WTC11 (cell line): ENCODE measurements around the gene ARID3B. TPM values are rescaled to one million over a fixed set of nuclear protein-coding genes. Genes with fewer than 3 reads are reported as not detected.

Experiments
- ATAC-seq: fragments of 200-7000 bp; cut with Tn5 transposase; 2 replicates; pipeline ENCODE4 v1.10.0; 2021; ENCODE audit warnings: mild to moderate bottlenecking, moderate library complexity
- CTCF ChIA-PET: fragments of 300-600 bp; sonication (Branson Sonifier 250); formaldehyde crosslinking; loops from one replicate; lab custom pipeline; 2021; ENCODE audit warnings: antibody characterized with exemption; lab: Charles Lee
- POLR2A ChIA-PET: fragments of 350-600 bp; sonication (Branson Sonifier 250); formaldehyde crosslinking; loops from one replicate; lab custom pipeline; 2021; ENCODE audit warnings: antibody characterized with exemption; lab: Charles Lee
- DNase-seq: peaks from one replicate; pipeline ENCODE4 v3.0.0; 2021; ENCODE audit warnings: low spot score
- H3K27ac Mint-ChIP-seq: 2 replicates; pipeline ENCODE4 v1.8.0; 2021; ENCODE audit warnings: mixed read lengths
- H3K27me3 Mint-ChIP-seq: 2 replicates; pipeline ENCODE4 v1.8.0; 2021; ENCODE audit warnings: low read depth, mild to moderate bottlenecking, moderate library complexity, mixed read lengths
- H3K36me3 Mint-ChIP-seq: 2 replicates; pipeline ENCODE4 v1.8.0; 2021; ENCODE audit warnings: mixed read lengths
- H3K4me1 Mint-ChIP-seq: 2 replicates; pipeline ENCODE4 v1.8.0; 2022; ENCODE audit warnings: mixed read lengths
- H3K4me3 Mint-ChIP-seq: 2 replicates; pipeline ENCODE4 v1.8.0; 2021; ENCODE audit warnings: mild to moderate bottlenecking, moderate library complexity, mixed read lengths
- H3K9me3 Mint-ChIP-seq: 2 replicates; pipeline ENCODE4 v1.8.0; 2021; ENCODE audit warnings: mixed read lengths
- ETV6 ChIP-seq: sonication (generic); formaldehyde crosslinking; IDR thresholded peaks from 2 replicates; pipeline ENCODE4 v1.8.1; 2022; ENCODE audit warnings: mild to moderate bottlenecking, missing genetic modification reagents
- GRHL2 ChIP-seq: fragments of 250-450 bp; sonication (Bioruptor Pico); IDR thresholded peaks from 2 replicates; pipeline ENCODE4 v1.8.0; 2022; ENCODE audit warnings: mild to moderate bottlenecking, moderate library complexity; ENCODE audit not compliant: insufficient replicate concordance, severe bottlenecking
- HMGA2 ChIP-seq: fragments of 250-450 bp; sonication (Bioruptor Pico); IDR thresholded peaks from 2 replicates; pipeline ENCODE4 v1.4.0; 2021; ENCODE audit warnings: mild to moderate bottlenecking, moderate library complexity
- TCF7 ChIP-seq: sonication (generic); formaldehyde crosslinking; IDR thresholded peaks from 2 replicates; pipeline ENCODE4 v1.8.0; 2022; ENCODE audit warnings: mild to moderate bottlenecking, low read depth, missing genetic modification reagents, moderate library complexity
- ZNF423 ChIP-seq: fragments of 250-450 bp; sonication (Bioruptor Pico); IDR thresholded peaks from 2 replicates; pipeline ENCODE4 v2.1.2; 2022; ENCODE audit warnings: mild to moderate bottlenecking, moderate library complexity
- total RNA-seq: library from RNA; stranded (reverse); gene quantifications from 3 replicates; pipeline ENCODE4 v1.2.3, GENCODE V29; 2021
- TF ChIP-seq, protein P1 (sequence below): fragments of 250-450 bp; sonication (Bioruptor Pico); IDR thresholded peaks from 2 replicates; pipeline ENCODE4 v1.8.0; 2021; ENCODE audit warnings: mild to moderate bottlenecking
- TF ChIP-seq, protein P2 (sequence below): sonication (generic); formaldehyde crosslinking; IDR thresholded peaks from 2 replicates; pipeline ENCODE4 v1.8.0; 2023; ENCODE audit warnings: missing genetic modification reagents
- TF ChIP-seq, protein P3 (sequence below): sonication (generic); formaldehyde crosslinking; IDR thresholded peaks from 2 replicates; pipeline ENCODE4 v1.8.1; 2023; ENCODE audit warnings: mild to moderate bottlenecking, missing genetic modification reagents
- TF ChIP-seq, protein P4 (sequence below): fragments of 250-450 bp; sonication (Bioruptor Pico); IDR thresholded peaks from 2 replicates; pipeline ENCODE4 v1.9.0; 2021; ENCODE audit warnings: moderate library complexity, mild to moderate bottlenecking, inconsistent platforms, borderline replicate concordance
- TF ChIP-seq, protein P5 (sequence below): sonication (generic); formaldehyde crosslinking; IDR thresholded peaks from 2 replicates; pipeline ENCODE4 v1.8.1; 2022; ENCODE audit warnings: missing genetic modification reagents, borderline replicate concordance
- TF ChIP-seq, protein P6 (sequence below): fragments of 250-450 bp; sonication (Bioruptor Pico); IDR thresholded peaks from 2 replicates; pipeline ENCODE4 v1.9.0; 2021; ENCODE audit warnings: mild to moderate bottlenecking
- TF ChIP-seq, protein P7 (sequence below): sonication (generic); formaldehyde crosslinking; IDR thresholded peaks from 2 replicates; pipeline ENCODE4 v1.8.0; 2022; ENCODE audit warnings: mild to moderate bottlenecking, missing genetic modification reagents
- TF ChIP-seq, protein P8 (sequence below): sonication (generic); formaldehyde crosslinking; IDR thresholded peaks from 2 replicates; pipeline ENCODE4 v1.8.0; 2022; ENCODE audit warnings: mild to moderate bottlenecking, missing genetic modification reagents
- TF ChIP-seq, protein P9 (sequence below): sonication (generic); formaldehyde crosslinking; IDR thresholded peaks from 2 replicates; pipeline ENCODE4 v1.8.0; 2022; ENCODE audit warnings: missing genetic modification reagents

Gene ARID3B
- total RNA-seq, 1 experiment from 2014 or later: 133 TPM

DNA sequence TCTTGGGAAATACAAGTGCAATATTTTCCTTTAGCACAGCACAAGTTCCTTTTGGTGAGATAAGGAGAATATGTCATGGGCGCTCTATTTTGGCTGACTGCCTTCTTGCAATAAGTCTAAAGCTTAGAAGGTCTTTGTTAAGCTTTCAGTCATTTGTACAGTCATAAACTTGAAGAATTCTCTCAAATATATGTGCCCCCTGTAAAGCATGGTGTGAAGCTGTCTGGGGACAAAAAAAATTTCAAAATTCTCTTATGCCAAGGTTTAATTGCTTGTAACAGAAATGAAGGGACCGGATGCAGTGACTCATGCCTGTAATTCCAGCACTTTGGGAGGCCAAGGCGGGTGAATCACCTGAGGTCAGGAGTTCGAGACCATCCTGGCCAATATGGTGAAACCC is 21.7 kb upstream of the ARID3B start (continued):
- TF ChIP-seq, protein P1, sequence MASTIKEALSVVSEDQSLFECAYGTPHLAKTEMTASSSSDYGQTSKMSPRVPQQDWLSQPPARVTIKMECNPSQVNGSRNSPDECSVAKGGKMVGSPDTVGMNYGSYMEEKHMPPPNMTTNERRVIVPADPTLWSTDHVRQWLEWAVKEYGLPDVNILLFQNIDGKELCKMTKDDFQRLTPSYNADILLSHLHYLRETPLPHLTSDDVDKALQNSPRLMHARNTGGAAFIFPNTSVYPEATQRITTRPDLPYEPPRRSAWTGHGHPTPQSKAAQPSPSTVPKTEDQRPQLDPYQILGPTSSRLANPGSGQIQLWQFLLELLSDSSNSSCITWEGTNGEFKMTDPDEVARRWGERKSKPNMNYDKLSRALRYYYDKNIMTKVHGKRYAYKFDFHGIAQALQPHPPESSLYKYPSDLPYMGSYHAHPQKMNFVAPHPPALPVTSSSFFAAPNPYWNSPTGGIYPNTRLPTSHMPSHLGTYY (CRISPR knock-in tag): no peak
- no peak for TF ChIP-seq TCF7 (CRISPR knock-in tag)
- TF ChIP-seq ETV6 (CRISPR knock-in tag): no peak

DNA sequence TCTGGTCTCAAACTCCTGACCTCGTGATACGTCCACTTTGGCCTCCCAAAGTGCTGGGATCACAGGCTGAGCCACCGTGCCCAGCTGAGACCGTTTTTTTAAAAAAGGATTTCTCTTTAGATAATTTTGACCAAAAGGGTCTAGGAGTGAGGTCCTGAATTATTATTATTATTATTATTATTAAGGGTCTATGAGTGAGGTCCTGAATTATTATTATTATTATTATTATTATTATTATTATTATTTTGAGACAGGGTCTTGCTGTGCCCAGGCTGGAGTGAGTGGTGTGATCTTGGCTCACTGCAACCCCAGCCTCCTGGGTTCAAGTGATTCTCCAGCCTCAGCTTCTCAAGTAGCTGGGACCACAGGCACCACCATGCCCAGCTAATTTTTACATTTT is 20.6 kb upstream of the ARID3B start:
- H3K4me3 Mint-ChIP-seq: no peak overlapping the region
- no peak overlapping the region for H3K27ac Mint-ChIP-seq
- H3K36me3 Mint-ChIP-seq: no peaks in the 10 kb centered on the region
- DNase-seq: no peak
- no peaks in the 10 kb centered on the region for H3K9me3 Mint-ChIP-seq
- CTCF ChIA-PET: interaction anchor here (0.9 kb wide), 1 partner anchor 11 kb away, joined by 3 read pairs; no protein-coding TSS in a partner anchor
- no peaks in the 10 kb centered on the region for H3K27me3 Mint-ChIP-seq
- ATAC-seq: no peak
- H3K4me1 Mint-ChIP-seq: peaks cover 7% of the 10 kb centered on the region
- TF ChIP-seq, protein P2, sequence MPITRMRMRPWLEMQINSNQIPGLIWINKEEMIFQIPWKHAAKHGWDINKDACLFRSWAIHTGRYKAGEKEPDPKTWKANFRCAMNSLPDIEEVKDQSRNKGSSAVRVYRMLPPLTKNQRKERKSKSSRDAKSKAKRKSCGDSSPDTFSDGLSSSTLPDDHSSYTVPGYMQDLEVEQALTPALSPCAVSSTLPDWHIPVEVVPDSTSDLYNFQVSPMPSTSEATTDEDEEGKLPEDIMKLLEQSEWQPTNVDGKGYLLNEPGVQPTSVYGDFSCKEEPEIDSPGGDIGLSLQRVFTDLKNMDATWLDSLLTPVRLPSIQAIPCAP (CRISPR knock-in tag): no peak
- TF ChIP-seq, protein P3, sequence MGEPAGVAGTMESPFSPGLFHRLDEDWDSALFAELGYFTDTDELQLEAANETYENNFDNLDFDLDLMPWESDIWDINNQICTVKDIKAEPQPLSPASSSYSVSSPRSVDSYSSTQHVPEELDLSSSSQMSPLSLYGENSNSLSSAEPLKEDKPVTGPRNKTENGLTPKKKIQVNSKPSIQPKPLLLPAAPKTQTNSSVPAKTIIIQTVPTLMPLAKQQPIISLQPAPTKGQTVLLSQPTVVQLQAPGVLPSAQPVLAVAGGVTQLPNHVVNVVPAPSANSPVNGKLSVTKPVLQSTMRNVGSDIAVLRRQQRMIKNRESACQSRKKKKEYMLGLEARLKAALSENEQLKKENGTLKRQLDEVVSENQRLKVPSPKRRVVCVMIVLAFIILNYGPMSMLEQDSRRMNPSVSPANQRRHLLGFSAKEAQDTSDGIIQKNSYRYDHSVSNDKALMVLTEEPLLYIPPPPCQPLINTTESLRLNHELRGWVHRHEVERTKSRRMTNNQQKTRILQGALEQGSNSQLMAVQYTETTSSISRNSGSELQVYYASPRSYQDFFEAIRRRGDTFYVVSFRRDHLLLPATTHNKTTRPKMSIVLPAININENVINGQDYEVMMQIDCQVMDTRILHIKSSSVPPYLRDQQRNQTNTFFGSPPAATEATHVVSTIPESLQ (CRISPR knock-in tag): no peak
- peak; percentile 93 for TF ChIP-seq HMGA2 (CRISPR knock-in tag)
- POLR2A ChIA-PET: no interaction called here

DNA sequence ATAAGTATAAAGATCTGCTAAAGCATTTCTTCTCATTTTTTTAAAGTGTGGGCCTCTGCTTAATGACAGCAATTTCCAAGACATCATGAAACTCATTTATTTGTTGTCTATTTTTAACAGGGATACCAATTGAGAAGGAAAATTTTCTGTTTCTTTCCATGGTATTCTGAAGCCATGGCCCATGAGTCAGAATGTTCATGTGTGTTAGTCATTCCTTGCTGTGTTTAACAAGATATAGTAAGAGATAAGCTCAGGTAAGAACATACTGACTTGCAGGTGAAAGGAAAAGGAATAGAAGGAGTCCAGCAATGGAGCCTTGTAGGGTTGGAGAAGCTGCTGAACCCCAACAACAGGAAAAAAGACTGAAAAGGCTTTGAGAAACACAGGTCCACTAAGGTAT is 17.0 kb upstream of the ARID3B start:
- H3K4me3 Mint-ChIP-seq: no peak overlapping the region
- no peaks in the 10 kb centered on the region for H3K9me3 Mint-ChIP-seq
- peaks cover 16% of the 10 kb centered on the region for H3K4me1 Mint-ChIP-seq
- ChIA-PET POLR2A (no interaction called here), CTCF (no interaction called here)
- H3K27me3 Mint-ChIP-seq: no peaks in the 10 kb centered on the region
- ATAC-seq (no peak), DNase-seq (no peak)
- no peaks in the 10 kb centered on the region for H3K36me3 Mint-ChIP-seq
- no peak overlapping the region for H3K27ac Mint-ChIP-seq
- TF ChIP-seq, protein P4, sequence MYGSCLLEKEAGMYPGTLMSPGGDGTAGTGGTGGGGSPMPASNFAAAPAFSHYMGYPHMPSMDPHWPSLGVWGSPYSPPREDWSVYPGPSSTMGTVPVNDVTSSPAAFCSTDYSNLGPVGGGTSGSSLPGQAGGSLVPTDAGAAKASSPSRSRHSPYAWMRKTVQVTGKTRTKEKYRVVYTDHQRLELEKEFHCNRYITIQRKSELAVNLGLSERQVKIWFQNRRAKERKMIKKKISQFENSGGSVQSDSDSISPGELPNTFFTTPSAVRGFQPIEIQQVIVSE (CRISPR knock-in tag): no peak
- TF ChIP-seq, protein P5, sequence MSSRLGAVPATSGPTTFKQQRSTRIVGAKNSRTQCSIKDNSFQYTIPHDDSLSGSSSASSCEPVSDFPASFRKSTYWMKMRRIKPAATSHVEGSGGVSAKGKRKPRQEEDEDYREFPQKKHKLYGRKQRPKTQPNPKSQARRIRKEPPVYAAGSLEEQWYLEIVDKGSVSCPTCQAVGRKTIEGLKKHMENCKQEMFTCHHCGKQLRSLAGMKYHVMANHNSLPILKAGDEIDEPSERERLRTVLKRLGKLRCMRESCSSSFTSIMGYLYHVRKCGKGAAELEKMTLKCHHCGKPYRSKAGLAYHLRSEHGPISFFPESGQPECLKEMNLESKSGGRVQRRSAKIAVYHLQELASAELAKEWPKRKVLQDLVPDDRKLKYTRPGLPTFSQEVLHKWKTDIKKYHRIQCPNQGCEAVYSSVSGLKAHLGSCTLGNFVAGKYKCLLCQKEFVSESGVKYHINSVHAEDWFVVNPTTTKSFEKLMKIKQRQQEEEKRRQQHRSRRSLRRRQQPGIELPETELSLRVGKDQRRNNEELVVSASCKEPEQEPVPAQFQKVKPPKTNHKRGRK (CRISPR knock-in tag): no peak
- TF ChIP-seq, protein P6, sequence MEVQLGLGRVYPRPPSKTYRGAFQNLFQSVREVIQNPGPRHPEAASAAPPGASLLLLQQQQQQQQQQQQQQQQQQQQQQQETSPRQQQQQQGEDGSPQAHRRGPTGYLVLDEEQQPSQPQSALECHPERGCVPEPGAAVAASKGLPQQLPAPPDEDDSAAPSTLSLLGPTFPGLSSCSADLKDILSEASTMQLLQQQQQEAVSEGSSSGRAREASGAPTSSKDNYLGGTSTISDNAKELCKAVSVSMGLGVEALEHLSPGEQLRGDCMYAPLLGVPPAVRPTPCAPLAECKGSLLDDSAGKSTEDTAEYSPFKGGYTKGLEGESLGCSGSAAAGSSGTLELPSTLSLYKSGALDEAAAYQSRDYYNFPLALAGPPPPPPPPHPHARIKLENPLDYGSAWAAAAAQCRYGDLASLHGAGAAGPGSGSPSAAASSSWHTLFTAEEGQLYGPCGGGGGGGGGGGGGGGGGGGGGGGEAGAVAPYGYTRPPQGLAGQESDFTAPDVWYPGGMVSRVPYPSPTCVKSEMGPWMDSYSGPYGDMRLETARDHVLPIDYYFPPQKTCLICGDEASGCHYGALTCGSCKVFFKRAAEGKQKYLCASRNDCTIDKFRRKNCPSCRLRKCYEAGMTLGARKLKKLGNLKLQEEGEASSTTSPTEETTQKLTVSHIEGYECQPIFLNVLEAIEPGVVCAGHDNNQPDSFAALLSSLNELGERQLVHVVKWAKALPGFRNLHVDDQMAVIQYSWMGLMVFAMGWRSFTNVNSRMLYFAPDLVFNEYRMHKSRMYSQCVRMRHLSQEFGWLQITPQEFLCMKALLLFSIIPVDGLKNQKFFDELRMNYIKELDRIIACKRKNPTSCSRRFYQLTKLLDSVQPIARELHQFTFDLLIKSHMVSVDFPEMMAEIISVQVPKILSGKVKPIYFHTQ (CRISPR knock-in tag): no peak
- TF ChIP-seq, protein P7, sequence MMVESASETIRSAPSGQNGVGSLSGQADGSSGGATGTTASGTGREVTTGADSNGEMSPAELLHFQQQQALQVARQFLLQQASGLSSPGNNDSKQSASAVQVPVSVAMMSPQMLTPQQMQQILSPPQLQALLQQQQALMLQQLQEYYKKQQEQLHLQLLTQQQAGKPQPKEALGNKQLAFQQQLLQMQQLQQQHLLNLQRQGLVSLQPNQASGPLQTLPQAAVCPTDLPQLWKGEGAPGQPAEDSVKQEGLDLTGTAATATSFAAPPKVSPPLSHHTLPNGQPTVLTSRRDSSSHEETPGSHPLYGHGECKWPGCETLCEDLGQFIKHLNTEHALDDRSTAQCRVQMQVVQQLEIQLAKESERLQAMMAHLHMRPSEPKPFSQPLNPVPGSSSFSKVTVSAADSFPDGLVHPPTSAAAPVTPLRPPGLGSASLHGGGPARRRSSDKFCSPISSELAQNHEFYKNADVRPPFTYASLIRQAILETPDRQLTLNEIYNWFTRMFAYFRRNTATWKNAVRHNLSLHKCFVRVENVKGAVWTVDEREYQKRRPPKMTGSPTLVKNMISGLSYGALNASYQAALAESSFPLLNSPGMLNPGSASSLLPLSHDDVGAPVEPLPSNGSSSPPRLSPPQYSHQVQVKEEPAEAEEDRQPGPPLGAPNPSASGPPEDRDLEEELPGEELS (CRISPR knock-in tag): no peak
- TF ChIP-seq GRHL2 (CRISPR knock-in tag) (no peak), ZNF423 (CRISPR knock-in tag) (no peak)
- TF ChIP-seq, protein P8, sequence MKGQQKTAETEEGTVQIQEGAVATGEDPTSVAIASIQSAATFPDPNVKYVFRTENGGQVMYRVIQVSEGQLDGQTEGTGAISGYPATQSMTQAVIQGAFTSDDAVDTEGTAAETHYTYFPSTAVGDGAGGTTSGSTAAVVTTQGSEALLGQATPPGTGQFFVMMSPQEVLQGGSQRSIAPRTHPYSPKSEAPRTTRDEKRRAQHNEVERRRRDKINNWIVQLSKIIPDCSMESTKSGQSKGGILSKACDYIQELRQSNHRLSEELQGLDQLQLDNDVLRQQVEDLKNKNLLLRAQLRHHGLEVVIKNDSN (CRISPR knock-in tag): no peak
- TF ChIP-seq, protein P9, sequence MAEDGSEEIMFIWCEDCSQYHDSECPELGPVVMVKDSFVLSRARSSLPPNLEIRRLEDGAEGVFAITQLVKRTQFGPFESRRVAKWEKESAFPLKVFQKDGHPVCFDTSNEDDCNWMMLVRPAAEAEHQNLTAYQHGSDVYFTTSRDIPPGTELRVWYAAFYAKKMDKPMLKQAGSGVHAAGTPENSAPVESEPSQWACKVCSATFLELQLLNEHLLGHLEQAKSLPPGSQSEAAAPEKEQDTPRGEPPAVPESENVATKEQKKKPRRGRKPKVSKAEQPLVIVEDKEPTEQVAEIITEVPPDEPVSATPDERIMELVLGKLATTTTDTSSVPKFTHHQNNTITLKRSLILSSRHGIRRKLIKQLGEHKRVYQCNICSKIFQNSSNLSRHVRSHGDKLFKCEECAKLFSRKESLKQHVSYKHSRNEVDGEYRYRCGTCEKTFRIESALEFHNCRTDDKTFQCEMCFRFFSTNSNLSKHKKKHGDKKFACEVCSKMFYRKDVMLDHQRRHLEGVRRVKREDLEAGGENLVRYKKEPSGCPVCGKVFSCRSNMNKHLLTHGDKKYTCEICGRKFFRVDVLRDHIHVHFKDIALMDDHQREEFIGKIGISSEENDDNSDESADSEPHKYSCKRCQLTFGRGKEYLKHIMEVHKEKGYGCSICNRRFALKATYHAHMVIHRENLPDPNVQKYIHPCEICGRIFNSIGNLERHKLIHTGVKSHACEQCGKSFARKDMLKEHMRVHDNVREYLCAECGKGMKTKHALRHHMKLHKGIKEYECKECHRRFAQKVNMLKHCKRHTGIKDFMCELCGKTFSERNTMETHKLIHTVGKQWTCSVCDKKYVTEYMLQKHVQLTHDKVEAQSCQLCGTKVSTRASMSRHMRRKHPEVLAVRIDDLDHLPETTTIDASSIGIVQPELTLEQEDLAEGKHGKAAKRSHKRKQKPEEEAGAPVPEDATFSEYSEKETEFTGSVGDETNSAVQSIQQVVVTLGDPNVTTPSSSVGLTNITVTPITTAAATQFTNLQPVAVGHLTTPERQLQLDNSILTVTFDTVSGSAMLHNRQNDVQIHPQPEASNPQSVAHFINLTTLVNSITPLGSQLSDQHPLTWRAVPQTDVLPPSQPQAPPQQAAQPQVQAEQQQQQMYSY (CRISPR knock-in tag): no peak
